Fibroblast of the aortic adventitia (primary cell): ENCODE measurements around the gene SLC28A3. TPM values are rescaled to one million over a fixed set of nuclear protein-coding genes. Genes with fewer than 3 reads are reported as not detected.

Experiments used
- DNase-seq: peaks from one replicate; pipeline ENCODE4 v3.0.0-alpha.2; 2010; ENCODE audit warnings: low read depth
- H3K4me3 ChIP-seq: 2 replicates; pipeline ENCODE4 v1.5.1; 2011; ENCODE audit warnings: low read depth, mild to moderate bottlenecking, control low read depth, low read length, moderate library complexity
- total RNA-seq: library from RNA; depleted of rRNA; stranded (reverse); fragments of >200 nt; gene quantifications from 2 replicates; pipeline ENCODE4 v1.2.3, GENCODE V29; 2012; ENCODE audit warnings: low replicate concordance
- TF ChIP-seq, protein P1 (sequence below): IDR thresholded peaks from 2 replicates; pipeline ENCODE4 v1.5.1; 2011; ENCODE audit warnings: mild to moderate bottlenecking, low read length, control low read depth, inconsistent platforms; ENCODE audit not compliant: insufficient read depth

Gene SLC28A3
- total RNA-seq, 1 donor = 0.36 TPM

DNA sequence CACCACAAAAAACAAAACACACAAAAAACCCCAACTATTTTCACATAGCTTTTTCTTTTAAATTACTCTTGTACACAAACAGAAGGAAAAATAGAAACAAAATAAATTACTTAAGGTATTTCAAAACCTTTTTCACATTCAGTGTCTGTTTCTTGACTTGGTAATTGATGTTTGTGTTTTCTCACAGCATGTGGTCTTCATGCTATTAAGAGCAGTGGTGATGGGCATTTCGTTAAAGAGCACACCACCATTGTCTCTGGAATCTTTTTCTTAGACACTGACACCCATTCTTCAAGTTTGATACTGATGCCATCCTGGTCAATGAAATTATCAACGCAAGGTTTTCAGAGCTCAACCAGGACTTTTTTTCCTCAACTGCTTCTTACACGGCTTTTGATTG lies 63.8 kb downstream of the SLC28A3 start:
- TF ChIP-seq, protein P1, sequence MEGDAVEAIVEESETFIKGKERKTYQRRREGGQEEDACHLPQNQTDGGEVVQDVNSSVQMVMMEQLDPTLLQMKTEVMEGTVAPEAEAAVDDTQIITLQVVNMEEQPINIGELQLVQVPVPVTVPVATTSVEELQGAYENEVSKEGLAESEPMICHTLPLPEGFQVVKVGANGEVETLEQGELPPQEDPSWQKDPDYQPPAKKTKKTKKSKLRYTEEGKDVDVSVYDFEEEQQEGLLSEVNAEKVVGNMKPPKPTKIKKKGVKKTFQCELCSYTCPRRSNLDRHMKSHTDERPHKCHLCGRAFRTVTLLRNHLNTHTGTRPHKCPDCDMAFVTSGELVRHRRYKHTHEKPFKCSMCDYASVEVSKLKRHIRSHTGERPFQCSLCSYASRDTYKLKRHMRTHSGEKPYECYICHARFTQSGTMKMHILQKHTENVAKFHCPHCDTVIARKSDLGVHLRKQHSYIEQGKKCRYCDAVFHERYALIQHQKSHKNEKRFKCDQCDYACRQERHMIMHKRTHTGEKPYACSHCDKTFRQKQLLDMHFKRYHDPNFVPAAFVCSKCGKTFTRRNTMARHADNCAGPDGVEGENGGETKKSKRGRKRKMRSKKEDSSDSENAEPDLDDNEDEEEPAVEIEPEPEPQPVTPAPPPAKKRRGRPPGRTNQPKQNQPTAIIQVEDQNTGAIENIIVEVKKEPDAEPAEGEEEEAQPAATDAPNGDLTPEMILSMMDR = no peak
- DNase-seq = no peak
- H3K4me3 ChIP-seq = no peak overlapping the region

DNA sequence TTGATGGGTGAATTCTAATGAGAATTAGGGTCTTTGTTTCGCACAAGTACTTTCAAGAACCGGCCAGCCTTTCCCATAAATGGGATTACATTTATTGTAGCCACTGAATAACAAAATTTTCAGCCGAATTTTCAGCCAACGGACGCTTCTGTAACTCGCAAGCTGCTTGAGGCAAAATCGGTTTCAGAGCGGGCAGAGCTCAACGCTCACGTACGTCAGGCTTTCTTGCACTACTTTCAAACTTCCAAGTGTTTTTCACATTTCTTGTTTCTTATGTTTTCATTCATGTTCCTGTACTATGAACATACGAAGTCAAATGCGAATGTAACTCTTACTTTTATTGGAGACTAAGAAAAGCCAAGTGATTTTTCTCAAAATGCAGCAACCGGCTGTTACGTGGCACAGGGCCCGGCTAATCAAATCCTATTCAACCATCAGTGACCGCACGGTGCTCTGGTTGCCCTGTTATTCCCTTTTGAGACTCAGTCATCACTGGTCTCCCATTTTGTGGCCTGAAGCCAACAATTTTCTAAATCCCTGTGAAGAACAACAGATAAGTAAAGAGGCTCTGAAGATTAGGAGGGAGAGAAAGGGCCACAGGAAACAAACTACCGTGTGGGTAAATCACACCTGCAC lies 68.5 kb downstream of the SLC28A3 start:
- TF ChIP-seq, protein P1 = no peak
- DNase-seq = peak; percentile 34
- peak overlapping the region; percentile 46 for H3K4me3 ChIP-seq

DNA sequence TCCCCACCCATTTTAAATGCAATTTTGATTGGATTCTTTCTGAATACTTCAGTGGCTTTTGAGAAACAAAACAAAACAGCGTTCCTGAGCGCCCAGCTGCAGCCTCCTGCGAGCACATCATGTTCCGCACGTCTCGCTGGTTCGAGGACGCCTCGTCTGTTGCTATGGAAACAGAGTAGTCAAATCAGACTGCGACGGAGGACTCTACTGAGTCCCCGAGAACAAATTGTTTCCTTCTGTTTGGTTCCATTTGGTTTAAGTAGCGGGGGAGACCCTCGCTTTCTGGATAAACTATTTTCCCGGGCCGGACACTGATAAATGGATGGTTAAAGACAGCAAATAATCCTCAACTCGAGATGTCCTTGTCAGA lies 69.0 kb downstream of the SLC28A3 start:
- TF ChIP-seq, protein P1 = no peak
- peak overlapping the region; percentile 46 for H3K4me3 ChIP-seq
- peak; percentile 33 for DNase-seq

DNA sequence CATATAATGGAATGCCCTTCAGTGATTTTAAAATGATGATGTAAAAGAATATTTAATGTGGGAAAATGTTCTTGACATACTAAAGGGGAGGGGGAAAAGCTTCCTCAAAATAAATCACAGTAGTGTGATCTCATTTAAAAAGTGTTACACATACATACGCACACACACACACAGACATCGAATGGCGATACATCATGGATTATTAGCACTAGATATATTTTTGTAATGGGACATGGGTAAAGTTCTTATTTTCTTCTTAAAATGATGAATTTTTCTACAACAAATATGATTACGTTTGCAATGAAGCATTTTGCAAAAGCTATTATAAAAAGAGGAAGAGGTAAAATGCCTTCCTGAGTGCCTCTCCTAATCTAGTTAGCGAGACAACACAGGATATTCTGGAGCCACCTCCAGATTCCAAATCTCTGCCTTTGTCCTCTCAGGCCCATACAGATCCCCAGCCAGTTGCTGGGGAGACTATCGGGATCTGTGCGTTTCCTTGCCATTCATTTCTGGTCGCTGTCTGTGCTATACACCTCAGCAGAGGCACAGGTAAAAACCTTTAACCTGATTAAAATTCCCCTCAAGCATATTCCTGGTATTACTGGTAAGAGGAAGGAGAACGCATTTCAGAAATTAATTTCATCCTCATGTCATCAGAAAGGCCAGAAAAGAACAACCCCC lies 69.6 kb downstream of the SLC28A3 start:
- peak overlapping the region; percentile 46 for H3K4me3 ChIP-seq
- TF ChIP-seq, protein P1 = no peak
- DNase-seq = no peak

DNA sequence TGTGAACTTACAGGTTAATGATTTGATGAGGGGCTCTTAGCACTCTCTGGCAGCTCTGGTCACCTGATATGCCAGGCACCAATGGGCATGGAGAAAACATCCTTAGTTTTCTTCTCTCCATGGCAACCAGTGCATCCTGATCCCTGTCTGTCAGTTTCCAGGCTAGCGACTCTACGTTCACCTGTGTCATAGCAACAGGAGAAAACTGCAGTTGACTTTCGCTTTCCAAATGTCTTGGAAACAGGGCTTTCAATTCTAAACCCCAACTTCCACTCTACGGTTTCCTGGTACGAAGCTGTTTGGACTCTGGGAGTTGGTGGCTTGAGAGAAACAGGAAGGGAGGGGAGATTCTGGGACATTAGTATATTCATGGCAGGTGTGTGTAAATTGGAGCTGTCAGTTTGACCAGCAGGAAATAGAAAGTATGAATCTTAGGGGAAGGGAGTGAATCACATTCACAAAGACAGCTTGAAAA lies 74.4 kb downstream of the SLC28A3 start:
- DNase-seq = no peak
- TF ChIP-seq, protein P1 = no peak
- no peak overlapping the region for H3K4me3 ChIP-seq

DNA sequence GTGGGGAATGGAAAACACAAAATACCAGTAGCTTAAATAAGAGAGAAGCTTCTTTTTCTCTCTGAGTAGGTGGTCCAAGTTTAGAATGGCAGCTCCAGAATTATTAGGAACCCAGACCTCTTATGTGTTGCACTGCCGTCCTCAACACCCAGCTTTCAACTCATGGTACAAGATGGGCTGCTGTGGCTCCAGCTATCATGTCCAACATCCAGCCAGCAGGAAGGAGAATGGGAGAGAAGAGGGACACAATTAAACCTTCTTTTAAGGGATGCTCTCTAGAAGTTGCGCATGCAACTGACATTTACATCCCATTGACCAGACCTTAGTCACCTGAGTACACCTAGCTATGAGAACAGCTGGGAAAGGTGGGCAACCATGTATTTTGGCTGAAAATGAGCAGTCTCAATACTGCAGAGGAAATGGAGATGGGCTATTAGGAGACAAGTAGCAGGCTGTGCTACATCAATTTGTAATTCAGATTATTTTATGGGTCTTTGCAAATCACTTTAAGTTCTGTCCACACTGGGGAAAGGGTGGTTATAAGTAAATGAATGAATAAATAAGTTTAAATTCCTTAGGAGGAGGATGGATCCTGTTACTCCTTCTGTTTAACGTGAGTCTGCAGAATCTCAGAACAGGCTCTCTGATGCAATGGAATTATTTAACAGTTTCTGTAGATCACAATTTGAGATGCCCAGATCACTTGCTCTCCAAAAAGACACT lies 76.1 kb downstream of the SLC28A3 start:
- TF ChIP-seq, protein P1 = no peak
- no peak for DNase-seq
- H3K4me3 ChIP-seq = no peak overlapping the region
